HFFc6 (cell line): ENCODE data around the gene KITLG. TPM values are rescaled to one million over a fixed set of nuclear protein-coding genes. Genes with fewer than 3 reads are reported as not detected.

Experiments used
- DNase-seq: peaks from one replicate; pipeline ENCODE4 v3.0.0-alpha.2; 2018
- H3K27ac Mint-ChIP-seq: 2 replicates; pipeline ENCODE4 v1.8.0; 2020; ENCODE audit warnings: mild to moderate bottlenecking, mixed read lengths
- H3K27me3 Mint-ChIP-seq: 2 replicates; pipeline ENCODE4 v1.8.0; 2021; ENCODE audit warnings: mild to moderate bottlenecking, moderate library complexity, mixed read lengths; ENCODE audit not compliant: insufficient read depth
- H3K36me3 Mint-ChIP-seq: 2 replicates; pipeline ENCODE4 v1.8.0; 2021; ENCODE audit warnings: low read depth, mixed read lengths
- H3K4me1 Mint-ChIP-seq: 2 replicates; pipeline ENCODE4 v1.8.0; 2020; ENCODE audit warnings: low read depth, mixed read lengths
- H3K4me3 Mint-ChIP-seq: 2 replicates; pipeline ENCODE4 v1.8.0; 2020; ENCODE audit warnings: mild to moderate bottlenecking, moderate library complexity, mixed read lengths
- H3K9me3 Mint-ChIP-seq: 2 replicates; pipeline ENCODE4 v1.8.0; 2020; ENCODE audit warnings: mild to moderate bottlenecking, mixed read lengths
- total RNA-seq, 6 experiments: library from RNA; stranded (reverse); fragmentation: NEBNext Ultra II Directional; extraction: Animal tissue kit (Norgen Biotek cat#: 25700); gene quantifications; 2 replicates in 1 of 6; 3 replicates in 5 of 6; pipeline ENCODE4 v1.2.3, GENCODE V29; 2021
- TF ChIP-seq, protein P1 (sequence below): fragments of 200-600 bp; sonication (generic); IDR thresholded peaks from 2 replicates; pipeline ENCODE4 v1.5.0; 2021; ENCODE audit warnings: antibody characterized with exemption, mild to moderate bottlenecking

Gene KITLG
- total RNA-seq, 6 experiments from 2014 or later = 44.4 to 91.2 (median 74.2) TPM

DNA sequence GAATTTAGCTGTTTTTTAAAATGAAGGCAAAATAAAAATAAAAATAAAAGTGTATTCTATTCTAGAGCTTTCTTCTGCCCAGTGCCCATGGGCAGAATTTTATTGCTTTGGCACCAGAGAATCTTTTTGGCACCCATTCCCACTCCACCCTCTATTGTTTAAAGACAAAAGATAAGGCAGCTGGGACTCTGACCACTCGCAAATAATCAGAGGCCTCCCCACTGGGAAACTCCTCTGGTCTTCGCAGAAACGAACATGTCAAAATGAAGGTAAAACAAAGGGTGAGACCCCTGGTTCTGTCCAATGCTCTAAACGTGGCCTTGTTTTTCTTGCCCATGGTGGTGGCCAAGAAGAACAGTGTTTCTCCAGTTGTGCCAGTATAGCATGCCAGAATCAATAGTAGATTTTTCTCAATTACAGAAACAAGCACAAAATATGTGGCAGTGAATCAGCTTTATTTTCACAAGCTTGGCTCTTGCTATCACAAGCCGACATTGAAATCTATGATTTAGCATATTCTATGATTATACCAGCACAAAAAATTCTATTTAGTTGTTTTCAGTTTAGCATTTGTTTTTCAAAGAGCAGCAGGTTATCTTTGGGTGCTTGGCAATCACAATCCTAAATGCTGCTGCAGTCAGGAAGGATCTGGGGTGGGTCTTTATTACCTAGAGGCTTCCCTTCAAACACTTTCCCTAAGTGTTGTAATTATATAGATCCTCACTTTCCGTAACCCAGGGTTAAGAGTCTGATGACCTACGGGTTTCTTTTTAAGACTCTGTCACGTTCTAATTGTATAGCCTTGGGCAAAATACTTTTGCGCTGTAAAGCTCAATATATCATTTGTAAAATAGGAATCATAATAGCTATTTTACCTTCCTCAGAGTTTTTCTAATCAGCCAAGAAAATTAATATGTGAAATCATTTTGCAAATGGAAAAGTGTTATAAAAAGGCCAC is 50.5 kb downstream of the KITLG start:
- peaks cover 11% of the 10 kb centered on the region for H3K4me1 Mint-ChIP-seq
- TF ChIP-seq, protein P1, sequence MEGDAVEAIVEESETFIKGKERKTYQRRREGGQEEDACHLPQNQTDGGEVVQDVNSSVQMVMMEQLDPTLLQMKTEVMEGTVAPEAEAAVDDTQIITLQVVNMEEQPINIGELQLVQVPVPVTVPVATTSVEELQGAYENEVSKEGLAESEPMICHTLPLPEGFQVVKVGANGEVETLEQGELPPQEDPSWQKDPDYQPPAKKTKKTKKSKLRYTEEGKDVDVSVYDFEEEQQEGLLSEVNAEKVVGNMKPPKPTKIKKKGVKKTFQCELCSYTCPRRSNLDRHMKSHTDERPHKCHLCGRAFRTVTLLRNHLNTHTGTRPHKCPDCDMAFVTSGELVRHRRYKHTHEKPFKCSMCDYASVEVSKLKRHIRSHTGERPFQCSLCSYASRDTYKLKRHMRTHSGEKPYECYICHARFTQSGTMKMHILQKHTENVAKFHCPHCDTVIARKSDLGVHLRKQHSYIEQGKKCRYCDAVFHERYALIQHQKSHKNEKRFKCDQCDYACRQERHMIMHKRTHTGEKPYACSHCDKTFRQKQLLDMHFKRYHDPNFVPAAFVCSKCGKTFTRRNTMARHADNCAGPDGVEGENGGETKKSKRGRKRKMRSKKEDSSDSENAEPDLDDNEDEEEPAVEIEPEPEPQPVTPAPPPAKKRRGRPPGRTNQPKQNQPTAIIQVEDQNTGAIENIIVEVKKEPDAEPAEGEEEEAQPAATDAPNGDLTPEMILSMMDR = no peak
- no peaks in the 10 kb centered on the region for H3K27me3 Mint-ChIP-seq
- no peaks in the 10 kb centered on the region; the same call in 1 of the 2 replicates for H3K9me3 Mint-ChIP-seq
- peaks cover 68% of the 10 kb centered on the region for H3K36me3 Mint-ChIP-seq
- H3K4me3 Mint-ChIP-seq = no peak overlapping the region
- H3K27ac Mint-ChIP-seq = no peak overlapping the region
- no peak for DNase-seq

DNA sequence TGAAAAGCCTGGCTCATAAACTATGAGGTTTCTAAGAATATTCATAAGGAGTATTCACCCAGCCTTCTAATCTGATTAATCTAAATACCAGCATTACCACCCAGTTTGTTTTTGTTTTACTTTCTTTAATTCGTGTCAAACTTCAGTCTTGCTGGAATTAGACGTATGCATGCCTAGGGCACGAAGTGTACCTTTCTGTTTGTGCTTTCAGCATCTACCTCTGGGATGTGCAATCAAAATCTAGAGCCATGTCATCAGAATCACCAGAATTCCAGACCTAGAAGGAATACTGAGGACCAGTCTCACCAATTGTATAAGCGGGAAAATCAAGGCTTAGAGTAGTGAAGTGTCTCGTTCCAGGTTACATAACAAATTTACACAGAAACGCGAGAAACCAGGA is 57.3 kb downstream of the KITLG start:
- Mint-ChIP-seq H3K9me3 (no peaks in the 10 kb centered on the region; the same call in 1 of the 2 replicates), H3K4me3 (no peak overlapping the region), H3K27ac (no peak overlapping the region), H3K36me3 (peaks cover 63% of the 10 kb centered on the region), H3K4me1 (peaks cover 31% of the 10 kb centered on the region), H3K27me3 (peaks cover 3% of the 10 kb centered on the region; the same call in 1 of the 2 replicates)
- TF ChIP-seq, protein P1 = no peak
- no peak for DNase-seq

GRCh38 chr12:88520436-88520820 is 59.8 kb downstream of the KITLG start:
- Mint-ChIP-seq H3K9me3 (no peaks in the 10 kb centered on the region), H3K4me1 (peaks cover 37% of the 10 kb centered on the region), H3K27ac (no peak overlapping the region), H3K36me3 (peaks cover 52% of the 10 kb centered on the region), H3K4me3 (no peak overlapping the region), H3K27me3 (peaks cover 3% of the 10 kb centered on the region; the same call in 1 of the 2 replicates)
- DNase-seq = no peak
- TF ChIP-seq, protein P1 = no peak

DNA sequence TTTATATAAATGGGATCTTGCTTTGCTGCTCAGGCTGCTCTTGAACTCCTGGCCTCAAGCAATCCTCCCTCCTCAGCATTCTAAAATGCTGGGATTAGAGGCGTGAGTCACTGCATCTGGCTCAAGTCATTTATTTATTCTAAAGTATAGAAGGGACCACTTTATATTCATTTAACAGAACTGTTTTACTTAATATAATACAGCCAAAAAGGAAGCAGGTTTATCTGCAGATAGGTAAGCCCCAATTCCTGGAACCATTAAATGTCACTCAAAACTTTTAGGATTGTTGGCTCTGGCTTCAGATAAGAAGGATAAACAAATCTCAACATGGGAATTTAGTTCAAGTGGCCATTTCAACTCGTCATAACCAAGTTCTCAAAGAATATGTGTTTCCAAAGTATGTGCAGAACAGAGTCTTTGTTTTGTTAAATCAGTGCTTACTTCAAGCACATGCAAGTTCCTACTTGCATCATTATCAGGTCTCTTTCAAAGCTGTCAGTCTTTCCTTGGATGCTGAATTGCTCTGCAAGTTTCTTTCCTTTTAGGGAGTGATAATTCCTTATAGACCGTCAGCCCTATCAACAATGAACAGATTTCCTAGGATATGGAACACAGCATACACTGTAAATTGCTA is 60.4 kb downstream of the KITLG start:
- DNase-seq = no peak
- Mint-ChIP-seq H3K4me3 (no peak overlapping the region), H3K27me3 (peaks cover 3% of the 10 kb centered on the region; the same call in 1 of the 2 replicates), H3K27ac (no peak overlapping the region; the same call in 1 of the 2 replicates), H3K36me3 (peaks cover 49% of the 10 kb centered on the region), H3K4me1 (peaks cover 37% of the 10 kb centered on the region), H3K9me3 (no peaks in the 10 kb centered on the region)
- TF ChIP-seq, protein P1 = no peak

DNA sequence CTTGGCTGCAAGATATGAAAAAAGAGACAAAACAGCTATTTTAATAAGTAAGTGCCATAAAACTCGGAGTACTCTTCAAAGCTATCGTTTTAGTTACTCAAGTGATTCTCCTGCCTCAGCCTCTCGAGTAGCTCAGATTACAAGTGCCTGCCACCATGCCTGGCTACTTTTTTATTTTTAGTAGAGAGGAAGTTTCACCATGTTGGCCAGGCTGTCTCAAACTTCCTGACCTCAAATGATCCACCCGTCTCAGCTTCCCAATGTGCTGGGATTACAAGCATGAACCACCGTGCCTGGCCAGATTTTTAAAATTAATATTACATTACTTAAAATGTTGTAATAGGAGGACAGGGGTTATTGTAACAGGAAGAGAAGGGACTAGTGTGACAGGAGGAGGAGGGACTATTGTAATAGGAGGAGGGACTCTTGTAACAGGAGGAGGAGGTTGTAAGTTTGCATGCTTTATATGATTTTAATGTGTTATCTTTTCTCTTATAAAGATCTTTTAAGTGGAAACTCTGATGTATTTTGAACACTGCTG is 61.3 kb downstream of the KITLG start:
- H3K27me3 Mint-ChIP-seq = peaks cover 3% of the 10 kb centered on the region; the same call in 1 of the 2 replicates
- no peak for DNase-seq
- H3K4me3 Mint-ChIP-seq = no peak overlapping the region
- TF ChIP-seq, protein P1 = no peak
- H3K36me3 Mint-ChIP-seq = peaks cover 52% of the 10 kb centered on the region
- H3K27ac Mint-ChIP-seq = no peak overlapping the region
- peaks cover 37% of the 10 kb centered on the region for H3K4me1 Mint-ChIP-seq
- H3K9me3 Mint-ChIP-seq = no peaks in the 10 kb centered on the region
